Liver (tissue), 9 donors: ENCODE data around the gene PLPP4. TPM values are rescaled to one million over a fixed set of nuclear protein-coding genes. Genes with fewer than 3 reads are reported as not detected.

Source experiments
- DNase-seq: peaks from one replicate; pipeline ENCODE4 v3.0.0-alpha.2; 2017; ENCODE audit warnings: low spot score
- H3K27ac ChIP-seq, 2 donors: one replicate each; pipeline ENCODE4 v1.7.0; 2013; ENCODE audit warnings: inconsistent platforms in 2 of 2, low read length in 2 of 2, control low read depth in 1 of 2, low read depth in 1 of 2, mild to moderate bottlenecking in 1 of 2
- H3K27me3 ChIP-seq, 4 donors: one replicate each; pipeline versions ENCODE4 v1.6.1 to v1.7.0; 2013; ENCODE audit warnings: low read length in 3 of 4, inconsistent platforms in 1 of 4, mild to moderate bottlenecking in 1 of 4, moderate library complexity in 1 of 4; ENCODE audit not compliant: control insufficient read depth in 4 of 4, insufficient read depth in 4 of 4
- H3K36me3 ChIP-seq, 4 donors: one replicate each; pipeline versions ENCODE4 v1.6.1 to v1.7.0; 2013; ENCODE audit warnings: low read length in 3 of 4, mild to moderate bottlenecking in 3 of 4, low read depth in 1 of 4, moderate library complexity in 1 of 4; ENCODE audit not compliant: control insufficient read depth in 4 of 4, insufficient read depth in 3 of 4
- H3K4me1 ChIP-seq, 4 donors: one replicate each; pipeline versions ENCODE4 v1.6.1 to v1.7.0; 2013; ENCODE audit warnings: low read length in 3 of 4, mild to moderate bottlenecking in 3 of 4, moderate library complexity in 1 of 4; ENCODE audit not compliant: control insufficient read depth in 4 of 4, insufficient read depth in 4 of 4
- H3K4me3 ChIP-seq, 3 donors: one replicate each; pipeline versions ENCODE4 v1.6.1 to v1.7.0; 2013; ENCODE audit warnings: low read length in 3 of 3, control low read depth in 1 of 3, low read depth in 1 of 3, mild to moderate bottlenecking in 1 of 3
- H3K9ac ChIP-seq, 2 donors: one replicate each; pipeline ENCODE4 v1.7.0; 2013; ENCODE audit warnings: low read length in 2 of 2, mild to moderate bottlenecking in 2 of 2, moderate library complexity in 2 of 2, control low read depth in 1 of 2, low read depth in 1 of 2
- H3K9me3 ChIP-seq, 4 donors: one replicate each; pipeline versions ENCODE4 v1.6.1 to v1.7.0; 2013; ENCODE audit warnings: low read length in 3 of 4; ENCODE audit not compliant: control insufficient read depth in 4 of 4
- ATF3 ChIP-seq: IDR thresholded peaks from 2 replicates; pipeline ENCODE4 v1.6.1; 2016; ENCODE audit warnings: antibody characterized with exemption
- CTCF ChIP-seq: fragments of 150-350 bp; IDR thresholded peaks from 2 replicates; pipeline ENCODE4 v1.5.1; 2017; ENCODE audit warnings: improper control_type of control experiment, low read depth, low read length; ENCODE audit not compliant: missing input control
- EGR1 ChIP-seq, 2 donors: IDR thresholded peaks; 2 replicates each; pipeline ENCODE4 v1.6.1; 2016 to 2018; ENCODE audit warnings: antibody characterized with exemption in 2 of 2, low read depth in 2 of 2
- FOXA1 ChIP-seq: IDR thresholded peaks from 2 replicates; pipeline ENCODE4 v1.6.1; 2016; ENCODE audit warnings: antibody characterized with exemption
- FOXA2 ChIP-seq: IDR thresholded peaks from 2 replicates; pipeline ENCODE4 v1.6.1; 2016; ENCODE audit warnings: antibody characterized with exemption
- GABPA ChIP-seq, 2 donors: IDR thresholded peaks in 1 of 2; conservative IDR thresholded peaks in 1 of 2; 2 replicates each; pipeline ENCODE4 v1.6.1; 2016; ENCODE audit warnings: antibody characterized with exemption in 2 of 2, mild to moderate bottlenecking in 1 of 2, moderate library complexity in 1 of 2
- HNF4A ChIP-seq, 2 donors: conservative IDR thresholded peaks; 2 replicates each; pipeline ENCODE4 v1.6.1; 2016; ENCODE audit warnings: antibody characterized with exemption in 2 of 2, mild to moderate bottlenecking in 2 of 2
- HNF4G ChIP-seq: IDR thresholded peaks from 2 replicates; pipeline ENCODE4 v1.6.1; 2016; ENCODE audit warnings: antibody characterized with exemption
- JUND ChIP-seq, 2 donors: IDR thresholded peaks; 2 replicates each; pipeline ENCODE4 v1.6.1; 2016; ENCODE audit warnings: antibody characterized with exemption in 2 of 2
- MAX ChIP-seq: IDR thresholded peaks from 2 replicates; pipeline ENCODE4 v1.6.1; 2016; ENCODE audit warnings: antibody characterized with exemption
- NR2F2 ChIP-seq: IDR thresholded peaks from 2 replicates; pipeline ENCODE4 v1.6.1; 2016; ENCODE audit warnings: antibody characterized with exemption
- RAD21 ChIP-seq, 2 donors: IDR thresholded peaks; 2 replicates each; pipeline ENCODE4 v1.6.1; 2016; ENCODE audit warnings: antibody characterized with exemption in 2 of 2, mild to moderate bottlenecking in 2 of 2
- RXRA ChIP-seq, 2 donors: IDR thresholded peaks; 2 replicates each; pipeline ENCODE4 v1.6.1; 2017 to 2018; ENCODE audit warnings: antibody characterized with exemption in 2 of 2, mild to moderate bottlenecking in 1 of 2
- SP1 ChIP-seq: IDR thresholded peaks from 2 replicates; pipeline ENCODE4 v1.6.1; 2018; ENCODE audit warnings: antibody characterized with exemption, mild to moderate bottlenecking
- YY1 ChIP-seq: IDR thresholded peaks from 2 replicates; pipeline ENCODE4 v1.6.1; 2016; ENCODE audit warnings: antibody characterized with exemption, mild to moderate bottlenecking
- ZBTB33 ChIP-seq: IDR thresholded peaks from 2 replicates; pipeline ENCODE4 v1.6.1; 2016; ENCODE audit warnings: antibody characterized with exemption
- WGBS: extraction: QIAGEN DNeasy Blood & Tissue Kit; methylation state at CpG from one replicate; pipeline ENCODE4 v1.1.7; 2013; 5-methylcytosine and 5-hydroxymethylcytosine counted together
- polyA plus RNA-seq, 2 donors: library from polyadenylated mRNA; stranded (reverse) in 1 of 2; unstranded in 1 of 2; fragments of 200-250 nt in 1 of 2; fragments of >200 nt in 1 of 2; fragmentation: Nextera tagmentation in 1 of 2; extraction: Ambion mirVana in 1 of 2; gene quantifications; one replicate each; pipeline versions ENCODE4 v1.2.1 to v1.2.3, GENCODE V29; 2013 to 2015
- total RNA-seq, 2 donors: library from RNA; depleted of rRNA; stranded (reverse); fragments of >200 nt; gene quantifications; one replicate each; pipeline ENCODE4 v1.2.3, GENCODE V29; 2014
- donor health status: healthy.
- donor health status: healthy.
- donor health status: healthy.
- donor health status: healthy.
- donor health status: healthy.

Gene PLPP4
- total and polyA plus RNA-seq, 4 donors, result 0.14 to 2.8 (median 0.93) TPM

GRCh38 chr10:120628197-120628596 lies 171.2 kb downstream of the PLPP4 start (continued):
- TF ChIP-seq ZBTB33 (no peak), HNF4A (conservative IDR thresholded peaks at IDR 0.05) (no peak), EGR1 (IDR thresholded peaks at IDR 0.05; ENCODE audit: low read depth in 2 of 2) (no peak), YY1 (no peak), GABPA (IDR thresholded peaks at IDR 0.05 in 1 of 2, conservative IDR thresholded peaks at IDR 0.05 in 1 of 2) (no peak), NR2F2 (no peak), ATF3 (no peak)

- TF ChIP-seq GABPA (IDR thresholded peaks at IDR 0.05 in 1 of 2, conservative IDR thresholded peaks at IDR 0.05 in 1 of 2), result no peak
- TF ChIP-seq HNF4G, result no peak
- TF ChIP-seq HNF4A (conservative IDR thresholded peaks at IDR 0.05), result no peak
- no peak for TF ChIP-seq FOXA2
- TF ChIP-seq YY1, result no peak
- no peak for TF ChIP-seq ATF3
- TF ChIP-seq NR2F2, result no peak
- TF ChIP-seq FOXA1, result no peak
- no peak for TF ChIP-seq MAX
- no peak for TF ChIP-seq JUND (IDR thresholded peaks at IDR 0.05)
- TF ChIP-seq SP1, result no peak
- no peak for TF ChIP-seq CTCF
- 46% methylated on average over 1 of the region's 1 CpG for WGBS
- Histone ChIP-seq H3K4me1 (no peaks in the 10 kb centered on the region), H3K4me3 (no peak overlapping the region), H3K36me3 (no peaks in the 10 kb centered on the region), H3K9ac (no peak overlapping the region), H3K27ac (no peak overlapping the region), H3K9me3 (peaks cover 0 to 5% (median 0%) of the 10 kb centered on the region in 4 donors), H3K27me3 (peaks cover 0 to 8% (median 0%) of the 10 kb centered on the region in 4 donors)
- DNase-seq, result no peak
Measured at GRCh38 chr10:120630266-120630665, 173.2 kb downstream of the PLPP4 start.

- Histone ChIP-seq H3K4me1 (no peaks in the 10 kb centered on the region), H3K27ac (no peak overlapping the region), H3K9ac (no peak overlapping the region), H3K4me3 (no peak overlapping the region), H3K27me3 (peaks cover 0 to 8% (median 0%) of the 10 kb centered on the region in 4 donors), H3K9me3 (peaks cover 0 to 5% (median 0%) of the 10 kb centered on the region in 4 donors), H3K36me3 (no peaks in the 10 kb centered on the region)
- no peak for DNase-seq
- WGBS, result 66% methylated on average over 1 of the region's 1 CpG
- TF ChIP-seq CTCF (no peak), RXRA (IDR thresholded peaks at IDR 0.05) (no peak), RAD21 (IDR thresholded peaks at IDR 0.05) (no peak), MAX (no peak), YY1 (no peak), JUND (IDR thresholded peaks at IDR 0.05) (no peak), GABPA (IDR thresholded peaks at IDR 0.05 in 1 of 2, conservative IDR thresholded peaks at IDR 0.05 in 1 of 2) (no peak), ATF3 (no peak), FOXA2 (no peak), ZBTB33 (no peak), EGR1 (IDR thresholded peaks at IDR 0.05; ENCODE audit: low read depth in 2 of 2) (no peak)
Measured at GRCh38 chr10:120632047-120632446, 175.0 kb downstream of the PLPP4 start.
